Heart right ventricle (tissue), 16 donors: ENCODE data around the gene ILKAP. TPM values are rescaled to one million over a fixed set of nuclear protein-coding genes. Genes with fewer than 3 reads are reported as not detected.

Source experiments
- ATAC-seq, 8 donors: fragments of 200-7000 bp; cut with Tn5 transposase; one replicate each; pipeline ENCODE4 v1.9.1; 2020; ENCODE audit warnings: mild to moderate bottlenecking in 8 of 8, moderate library complexity in 8 of 8, moderate number of reproducible peaks in 1 of 8
- DNase-seq, 2 donors: peaks; one replicate each; pipeline ENCODE4 v3.0.0-alpha.2; 2020
- H3K27ac ChIP-seq, 10 donors: fragments of 200-600 bp; sonication (generic) in 2 of 10; one replicate each; pipeline versions ENCODE4 v1.5.0 to v1.8.0; 2020 to 2022; ENCODE audit warnings: mild to moderate bottlenecking in 3 of 10
- H3K27me3 ChIP-seq, 7 donors: fragments of 200-600 bp; one replicate each; pipeline ENCODE4 v1.8.0; 2021 to 2022; ENCODE audit warnings: mild to moderate bottlenecking in 2 of 7
- H3K36me3 ChIP-seq, 9 donors: fragments of 200-600 bp; sonication (generic) in 1 of 9; one replicate each; pipeline versions ENCODE4 v1.5.0 to v1.8.0; 2020 to 2022; ENCODE audit warnings: mild to moderate bottlenecking in 2 of 9
- H3K4me1 ChIP-seq, 9 donors: fragments of 200-600 bp; sonication (generic) in 1 of 9; one replicate each; pipeline versions ENCODE4 v1.5.0 to v1.8.0; 2020 to 2022; ENCODE audit warnings: mild to moderate bottlenecking in 4 of 9
- H3K4me3 ChIP-seq, 10 donors: fragments of 200-600 bp; sonication (generic) in 2 of 10; one replicate each; pipeline versions ENCODE4 v1.5.0 to v1.8.0; 2020 to 2022; ENCODE audit warnings: mild to moderate bottlenecking in 7 of 10, moderate library complexity in 2 of 10
- H3K9me3 ChIP-seq, 11 donors: fragments of 200-600 bp in 10 of 11; sonication (generic) in 2 of 11; one replicate each; pipeline versions ENCODE4 v1.5.0 to v1.8.0; 2013 to 2022; ENCODE audit warnings: mild to moderate bottlenecking in 2 of 11, control low read depth in 1 of 11, moderate library complexity in 1 of 11
- WGBS, 2 donors: extraction: QIAGEN DNeasy Blood & Tissue Kit; methylation state at CpG; one replicate each; pipeline ENCODE4 v1.1.7; 2013; ENCODE audit warnings: inconsistent platforms in 1 of 2; 5-methylcytosine and 5-hydroxymethylcytosine counted together
- intact Hi-C, 10 donors: fragments of 100-400 bp; cut with DNase I; formaldehyde crosslinking; loops; one replicate each; pipeline versions ENCODE4 v1.11.1 to v1.14.2; 2022
- polyA plus RNA-seq, 2 donors: library from polyadenylated mRNA; stranded (reverse); fragments of 200-250 nt; gene quantifications; one replicate each; pipeline ENCODE4 v1.2.3, GENCODE V29; 2013
- total RNA-seq, 10 donors: library from RNA; stranded (reverse); fragmentation: NEBNext Ultra II Directional in 3 of 10; extraction: Animal tissue kit (Norgen Biotek cat#: 25700) in 3 of 10; gene quantifications; one replicate each; pipeline versions ENCODE4 v1.2.1 to v1.2.4, GENCODE V29; 2021 to 2023
- TF ChIP-seq, protein P1 (sequence below), 9 donors: fragments of 200-600 bp; sonication (generic) in 2 of 9; IDR thresholded peaks; one replicate each; pipeline versions ENCODE4 v1.5.0 to v1.8.0; 2021 to 2022; ENCODE audit warnings: antibody characterized with exemption in 9 of 9, mild to moderate bottlenecking in 5 of 9, moderate library complexity in 1 of 9
- donor health status: Arrhythmogenic right ventricular cardiomyopathy.
- donor health status: ischemic (EF 13 %, LVEDD 7.1; RV severe dilation, severe dysfunction).
- donor health status: healthy with polysubstance abuse.
- donor health status: DM: no; HTN: yes; CAD: no.
- donor health status: DM: no; HTN: no; CAD: no.
- donor health status: ischemic (EF 25% LVEDD 6.9; RV normal size, moderate dysfunction).
- donor health status: ischemic (EF 25% LVEDD 5.7; RV mildly dilated, moderate dysfunction).
- donor health status: healthy.
- donor health status: DM: yes; HTN: yes; CAD: no.
- donor health status: Ischemic cardiomyopathy.
- donor health status: ischemic (EF 35%, LVEDD 5.7; RV mildly dilated, moderate dysfunction).
- donor health status: nonischemic (EF 11% LVEDD 7.7; RV severe dilation, severe dysfunction).
- donor health status: DM: yes; HTN: yes; CAD: no.
- donor health status: PGD.
- donor health status: ischemic (EF 29% LVEDD 5.4; RV normal size, mild dysfunction).
- donor health status: nonischemic (EF 23%, LVEDD 6.1; RV moderate dilation, normal function).

Gene ILKAP
- total and polyA plus RNA-seq, 12 donors, result 19.6 to 83.9 (median 25.6) TPM

DNA sequence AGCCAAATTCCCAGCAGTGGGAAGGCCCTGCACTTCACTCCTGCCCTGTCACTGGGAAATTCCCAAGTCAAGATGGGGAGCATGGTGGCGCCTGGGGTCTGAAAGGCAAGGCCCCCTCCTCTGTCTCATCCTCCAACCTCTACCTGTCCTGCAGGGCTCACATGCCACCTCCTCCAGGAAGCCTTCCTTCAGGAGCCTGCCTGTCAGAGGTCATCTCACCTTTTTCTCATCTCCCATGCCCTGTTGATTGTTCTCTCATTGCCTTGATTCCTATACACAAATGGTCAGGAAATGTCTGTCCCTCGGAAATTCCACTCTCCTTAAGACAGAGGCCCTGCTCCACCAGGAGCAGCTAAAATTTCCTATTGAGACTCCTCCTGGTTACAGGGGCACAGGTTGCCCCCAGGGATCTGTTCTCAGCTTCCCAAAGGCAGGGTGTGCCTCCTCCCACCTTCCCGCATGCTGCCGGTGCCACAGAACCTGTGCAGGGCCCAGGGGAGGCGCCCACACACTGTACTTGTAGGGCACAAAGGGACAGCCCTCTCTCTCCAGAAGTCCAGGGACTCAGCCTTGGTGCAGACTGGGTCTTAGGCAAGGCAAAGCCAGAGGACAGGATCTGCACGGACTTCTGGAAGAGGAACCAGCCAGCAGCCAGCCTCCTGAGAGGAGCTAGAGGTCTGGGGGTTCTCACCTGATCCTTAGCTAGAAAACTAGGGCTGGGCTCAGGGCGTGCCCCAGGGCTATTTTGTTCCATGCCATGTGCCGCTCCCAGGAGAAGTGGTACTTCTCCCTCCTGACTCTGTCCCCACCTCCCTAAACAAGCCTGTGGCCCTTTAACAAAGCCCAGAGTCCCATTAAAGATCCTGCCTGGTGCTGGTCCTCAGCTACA, 23.4 kb upstream of the ILKAP start:
- Histone ChIP-seq H3K4me1 (peaks cover 2 to 29% (median 11%) of the 10 kb centered on the region in 9 donors), H3K27ac (no peak overlapping the region), H3K36me3 (no peaks in the 10 kb centered on the region), H3K4me3 (no peak overlapping the region), H3K27me3 (no peaks in the 10 kb centered on the region), H3K9me3 (no peaks in the 10 kb centered on the region)
- intact Hi-C loops, result no loop called here
- WGBS, 2 donors, result 88 to 93% methylated on average over 8 of the region's 8 CpGs
- DNase-seq (no peak), ATAC-seq (no peak)
- TF ChIP-seq, protein P1, sequence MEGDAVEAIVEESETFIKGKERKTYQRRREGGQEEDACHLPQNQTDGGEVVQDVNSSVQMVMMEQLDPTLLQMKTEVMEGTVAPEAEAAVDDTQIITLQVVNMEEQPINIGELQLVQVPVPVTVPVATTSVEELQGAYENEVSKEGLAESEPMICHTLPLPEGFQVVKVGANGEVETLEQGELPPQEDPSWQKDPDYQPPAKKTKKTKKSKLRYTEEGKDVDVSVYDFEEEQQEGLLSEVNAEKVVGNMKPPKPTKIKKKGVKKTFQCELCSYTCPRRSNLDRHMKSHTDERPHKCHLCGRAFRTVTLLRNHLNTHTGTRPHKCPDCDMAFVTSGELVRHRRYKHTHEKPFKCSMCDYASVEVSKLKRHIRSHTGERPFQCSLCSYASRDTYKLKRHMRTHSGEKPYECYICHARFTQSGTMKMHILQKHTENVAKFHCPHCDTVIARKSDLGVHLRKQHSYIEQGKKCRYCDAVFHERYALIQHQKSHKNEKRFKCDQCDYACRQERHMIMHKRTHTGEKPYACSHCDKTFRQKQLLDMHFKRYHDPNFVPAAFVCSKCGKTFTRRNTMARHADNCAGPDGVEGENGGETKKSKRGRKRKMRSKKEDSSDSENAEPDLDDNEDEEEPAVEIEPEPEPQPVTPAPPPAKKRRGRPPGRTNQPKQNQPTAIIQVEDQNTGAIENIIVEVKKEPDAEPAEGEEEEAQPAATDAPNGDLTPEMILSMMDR (IDR thresholded peaks at IDR 0.05), result no peak

DNA sequence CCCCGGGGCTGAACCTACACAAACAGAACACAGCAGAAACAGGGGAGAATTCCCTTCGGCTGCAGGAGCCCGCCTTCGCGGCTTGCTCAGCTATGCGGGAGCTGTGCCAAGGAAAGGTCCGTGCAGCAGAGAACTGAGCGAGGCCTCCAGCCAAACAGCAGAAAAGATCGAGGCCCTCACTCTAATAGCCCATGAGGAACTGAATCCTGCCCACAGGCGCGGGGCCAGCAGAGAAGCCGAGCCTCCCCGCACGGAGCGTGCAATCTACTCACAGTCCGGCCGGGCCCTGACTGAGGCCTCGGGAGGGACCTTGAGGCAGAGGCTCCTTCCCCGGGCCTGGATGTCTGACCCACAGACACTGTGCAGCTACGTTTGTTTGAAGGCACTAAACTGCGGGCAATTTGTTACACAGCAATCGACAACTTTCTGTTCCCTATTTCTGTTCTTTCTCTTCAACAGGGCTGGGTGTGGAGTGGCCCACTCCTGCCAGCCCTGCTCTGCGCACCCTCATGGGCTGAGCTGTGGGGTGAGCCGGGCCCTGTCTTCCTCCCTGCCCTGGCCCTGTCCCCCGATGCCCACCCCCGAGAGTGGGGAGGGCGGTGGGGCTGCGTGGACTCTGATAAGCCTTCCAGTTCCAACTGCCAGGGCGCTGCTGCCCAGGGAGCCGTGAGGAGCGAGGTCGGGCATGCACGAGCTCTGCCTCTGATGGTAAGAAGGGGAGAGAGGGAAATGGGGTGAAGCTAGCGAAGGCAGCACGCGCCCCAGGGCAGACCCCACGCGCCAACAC, 22.6 kb upstream of the ILKAP start:
- Histone ChIP-seq H3K36me3 (no peaks in the 10 kb centered on the region), H3K27me3 (no peaks in the 10 kb centered on the region), H3K4me1 (peaks cover under 1 to 20% (median 5%) of the 10 kb centered on the region in 9 donors), H3K9me3 (no peaks in the 10 kb centered on the region), H3K27ac (no peak overlapping the region), H3K4me3 (no peak overlapping the region)
- DNase-seq (no peak), ATAC-seq (peak in 5 of 8 donors; percentile 33 to 48 (median 44))
- WGBS, 2 donors, result 61 to 66% methylated on average over 38 of the region's 38 CpGs
- intact Hi-C loops, result no loop called here
- TF ChIP-seq, protein P1 (IDR thresholded peaks at IDR 0.05), result no peak

DNA sequence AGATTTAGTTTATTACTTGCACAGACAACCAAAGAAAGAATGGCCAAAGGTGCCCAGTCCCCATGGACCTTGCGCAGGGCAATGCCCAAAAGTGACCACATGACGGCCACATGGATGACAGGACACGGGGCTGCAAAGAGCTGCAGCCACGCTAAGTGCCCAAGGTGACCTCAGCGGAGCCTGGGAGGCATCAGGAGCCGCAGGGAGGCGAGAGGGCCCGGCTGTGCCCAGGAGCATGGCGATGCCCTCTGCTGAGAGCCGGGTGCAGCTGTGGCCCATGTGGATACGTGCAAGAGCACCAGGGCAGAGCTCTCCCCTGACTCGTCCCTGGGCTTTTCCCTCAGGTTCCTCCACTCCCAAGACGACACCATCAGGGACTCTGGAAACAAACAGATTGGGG, 21.6 kb upstream of the ILKAP start:
- Histone ChIP-seq H3K36me3 (no peaks in the 10 kb centered on the region), H3K4me3 (no peak overlapping the region), H3K27ac (no peak overlapping the region), H3K9me3 (no peaks in the 10 kb centered on the region), H3K4me1 (peaks cover 0 to 16% (median 3%) of the 10 kb centered on the region in 9 donors), H3K27me3 (no peaks in the 10 kb centered on the region)
- intact Hi-C loops, result no loop called here
- WGBS, 2 donors, result 88 to 89% methylated on average over 13 of the region's 13 CpGs
- no peak for ATAC-seq
- TF ChIP-seq, protein P1 (IDR thresholded peaks at IDR 0.05), result no peak
- no peak for DNase-seq

DNA sequence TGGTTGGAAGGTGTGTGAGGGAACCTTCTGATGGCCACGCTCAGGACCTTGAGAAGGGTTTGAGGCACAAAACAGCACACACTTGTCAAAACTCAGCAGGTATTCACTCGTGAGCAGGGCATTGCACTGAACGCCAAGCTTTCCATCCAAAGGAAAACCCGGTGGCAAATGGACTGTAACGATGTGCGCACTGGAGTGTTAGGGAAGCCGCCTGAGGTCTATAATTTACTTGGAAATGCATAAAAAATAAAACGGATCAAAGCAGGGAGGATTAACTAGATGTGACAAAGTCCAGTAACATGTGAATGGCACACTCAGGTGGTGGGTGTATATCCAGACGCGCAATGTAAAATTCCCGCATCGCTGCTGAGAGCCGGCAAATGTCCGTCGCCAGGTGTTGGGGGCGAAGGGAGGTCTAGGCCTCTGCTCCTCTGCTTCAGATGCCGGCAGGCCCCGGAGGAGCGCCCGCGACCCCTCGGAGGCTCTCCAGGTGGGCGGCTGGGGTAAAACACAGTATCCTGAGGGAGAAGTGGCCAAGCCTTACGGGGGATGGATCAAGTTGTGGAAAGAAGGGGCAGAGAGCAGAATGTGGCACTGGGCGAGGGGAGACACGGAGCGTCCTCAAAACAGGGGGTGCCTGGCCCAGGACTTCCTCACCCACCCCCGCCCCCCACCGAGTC, 21.0 kb upstream of the ILKAP start:
- intact Hi-C loops, result no loop called here
- WGBS, 2 donors, result 94 to 96% methylated on average over 29 of the region's 29 CpGs

More for the DNA sequence above, 21.0 kb upstream of the ILKAP start:
- TF ChIP-seq, protein P1 (IDR thresholded peaks at IDR 0.05), result no peak
- no peaks in the 10 kb centered on the region for H3K27me3 ChIP-seq
- H3K4me1 ChIP-seq, result peaks cover 0 to 16% (median 3%) of the 10 kb centered on the region in 9 donors
- ATAC-seq (no peak), DNase-seq (no peak)
- H3K36me3 ChIP-seq, result no peaks in the 10 kb centered on the region
- H3K4me3 ChIP-seq, result no peak overlapping the region
- no peaks in the 10 kb centered on the region for H3K9me3 ChIP-seq
- H3K27ac ChIP-seq, result no peak overlapping the region
